HEK293T (cell line): Measurements from ENCODE around the gene FBXL22.

Experiments
- CTCF ChIA-PET: fragments of 350-600 bp; formaldehyde crosslinking; extraction: SDS; loops from one replicate; lab custom pipeline; 2021; ENCODE audit warnings: antibody characterized with exemption, inconsistent platforms; lab: Yijun Ruan, JAX
- POLR2A ChIA-PET: fragments of 350-600 bp; formaldehyde crosslinking; extraction: SDS; loops from one replicate; lab custom pipeline; 2020; ENCODE audit warnings: antibody characterized with exemption, inconsistent platforms; lab: Yijun Ruan, JAX
- DNase-seq: peaks from one replicate; pipeline ENCODE4 v3.0.0; 2012; ENCODE audit warnings: mixed read lengths; ENCODE audit errors: extremely low spot score
- ARNT ChIP-seq: fragments of 450-650 bp; IDR thresholded peaks from 2 replicates; pipeline ENCODE4 v1.6.1; 2017; ENCODE audit warnings: mild to moderate bottlenecking
- BHLHE40 ChIP-seq: fragments of 450-650 bp; IDR thresholded peaks from 2 replicates; pipeline ENCODE4 v1.6.1; 2016; ENCODE audit warnings: mild to moderate bottlenecking, moderate library complexity, borderline replicate concordance
- CTBP1 ChIP-seq: fragments of 450-650 bp; IDR thresholded peaks from 2 replicates; pipeline ENCODE4 v1.6.1; 2016; ENCODE audit warnings: borderline replicate concordance
- ELF4 ChIP-seq: fragments of 450-650 bp; IDR thresholded peaks from 2 replicates; pipeline ENCODE4 v1.6.1; 2017; ENCODE audit warnings: antibody characterized with exemption
- FOXA1 ChIP-seq: fragments of 450-650 bp; IDR thresholded peaks from 2 replicates; pipeline ENCODE4 v1.6.1; 2016; ENCODE audit warnings: mild to moderate bottlenecking
- FOXK2 ChIP-seq: fragments of 450-650 bp; IDR thresholded peaks from 2 replicates; pipeline ENCODE4 v1.6.1; 2016; ENCODE audit warnings: mild to moderate bottlenecking
- FOXM1 ChIP-seq: fragments of 450-650 bp; IDR thresholded peaks from 2 replicates; pipeline ENCODE4 v1.6.1; 2017; ENCODE audit warnings: mild to moderate bottlenecking, borderline replicate concordance
- HDGF ChIP-seq: fragments of 450-650 bp; IDR thresholded peaks from 2 replicates; pipeline ENCODE4 v1.6.1; 2017; ENCODE audit warnings: antibody characterized with exemption, borderline replicate concordance
- L3MBTL2 ChIP-seq: fragments of 450-650 bp; conservative IDR thresholded peaks from 2 replicates; pipeline ENCODE4 v1.6.1; 2016; ENCODE audit warnings: mild to moderate bottlenecking
- LEF1 ChIP-seq: fragments of 450-650 bp; IDR thresholded peaks from 2 replicates; pipeline ENCODE4 v1.6.1; 2017; ENCODE audit warnings: mild to moderate bottlenecking, borderline replicate concordance
- NFRKB ChIP-seq: fragments of 450-650 bp; IDR thresholded peaks from 2 replicates; pipeline ENCODE4 v1.6.1; 2016; ENCODE audit warnings: mild to moderate bottlenecking, moderate library complexity
- SP1 ChIP-seq: fragments of 450-650 bp; IDR thresholded peaks from 2 replicates; pipeline ENCODE4 v1.6.1; 2017
- SUZ12 ChIP-seq: fragments of 450-650 bp; IDR thresholded peaks from 2 replicates; pipeline ENCODE4 v1.6.1; 2016; ENCODE audit warnings: mild to moderate bottlenecking
- TARDBP ChIP-seq: fragments of 450-650 bp; IDR thresholded peaks from 2 replicates; pipeline ENCODE4 v1.6.1; 2016
- ZNF384 ChIP-seq: fragments of 450-650 bp; IDR thresholded peaks from 2 replicates; pipeline ENCODE4 v1.6.1; 2016
- TF ChIP-seq, protein P1 (sequence below): fragments of 450-650 bp; IDR thresholded peaks from 2 replicates; pipeline ENCODE4 v1.6.1; 2016

The FBXL22 gene

GRCh38 chr15:63595065-63595464 is 2.1 kb upstream of the FBXL22 start:
- CTCF ChIA-PET, result no interaction called here
- no peak for DNase-seq
- no peak for TF ChIP-seq ARNT
- TF ChIP-seq SUZ12, result no peak
- TF ChIP-seq HDGF, result no peak
- TF ChIP-seq TARDBP, result no peak
- TF ChIP-seq ZNF384, result no peak
- no peak for TF ChIP-seq FOXK2
- POLR2A ChIA-PET, result no interaction called here

GRCh38 chr15:63595688-63596087 is 1.5 kb upstream of the FBXL22 start:
- CTCF ChIA-PET, result no interaction called here
- DNase-seq, result no peak
- POLR2A ChIA-PET, result no interaction called here
- TF ChIP-seq LEF1, result no peak
- TF ChIP-seq L3MBTL2, result no peak
- TF ChIP-seq ZNF384, result no peak
- TF ChIP-seq ARNT, result no peak
- TF ChIP-seq FOXM1, result no peak
- TF ChIP-seq SP1, result no peak
- no peak for TF ChIP-seq FOXA1
- TF ChIP-seq HDGF, result no peak
- TF ChIP-seq, protein P1, sequence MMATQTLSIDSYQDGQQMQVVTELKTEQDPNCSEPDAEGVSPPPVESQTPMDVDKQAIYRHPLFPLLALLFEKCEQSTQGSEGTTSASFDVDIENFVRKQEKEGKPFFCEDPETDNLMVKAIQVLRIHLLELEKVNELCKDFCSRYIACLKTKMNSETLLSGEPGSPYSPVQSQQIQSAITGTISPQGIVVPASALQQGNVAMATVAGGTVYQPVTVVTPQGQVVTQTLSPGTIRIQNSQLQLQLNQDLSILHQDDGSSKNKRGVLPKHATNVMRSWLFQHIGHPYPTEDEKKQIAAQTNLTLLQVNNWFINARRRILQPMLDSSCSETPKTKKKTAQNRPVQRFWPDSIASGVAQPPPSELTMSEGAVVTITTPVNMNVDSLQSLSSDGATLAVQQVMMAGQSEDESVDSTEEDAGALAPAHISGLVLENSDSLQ, result no peak
- no peak for TF ChIP-seq TARDBP
- TF ChIP-seq CTBP1, result no peak
- no peak for TF ChIP-seq FOXK2

DNA sequence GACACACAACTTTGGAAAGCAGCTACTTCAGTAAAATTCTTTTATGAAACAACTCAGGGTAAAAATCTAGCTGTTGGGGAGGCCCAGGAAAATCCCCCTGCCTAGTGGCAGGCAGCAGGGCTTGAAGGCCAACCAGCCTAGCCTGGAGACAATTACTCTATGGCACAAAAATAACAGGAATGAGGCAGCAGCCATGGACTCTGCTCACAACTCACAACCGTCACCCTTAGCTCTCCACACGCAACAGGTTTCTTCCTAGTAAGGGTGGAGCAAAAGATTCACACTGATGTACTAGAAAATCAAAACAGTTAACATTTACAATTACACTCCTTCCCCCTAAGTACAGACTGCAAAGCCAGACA is 530 bp upstream of the FBXL22 start:
- TF ChIP-seq L3MBTL2 (no peak), FOXK2 (no peak), NFRKB (no peak), CTBP1 (no peak), BHLHE40 (no peak), ARNT (no peak)
- DNase-seq, result no peak
- CTCF ChIA-PET, result interaction anchor here (0.7 kb wide), 1 partner anchor 10 kb away, joined by 3 read pairs; no protein-coding TSS in a partner anchor
- POLR2A ChIA-PET, result no interaction called here

- TF ChIP-seq ELF4, result no peak
- TF ChIP-seq, protein P1, result no peak
- ChIA-PET POLR2A (no interaction called here), CTCF (interaction anchor here (0.6 kb wide), 1 partner anchor 15 kb away, joined by 3 read pairs; no protein-coding TSS in a partner anchor)
- DNase-seq, result no peak
Observed at GRCh38 chr15:63597821-63598220, 634 bp downstream of the FBXL22 start.

DNA sequence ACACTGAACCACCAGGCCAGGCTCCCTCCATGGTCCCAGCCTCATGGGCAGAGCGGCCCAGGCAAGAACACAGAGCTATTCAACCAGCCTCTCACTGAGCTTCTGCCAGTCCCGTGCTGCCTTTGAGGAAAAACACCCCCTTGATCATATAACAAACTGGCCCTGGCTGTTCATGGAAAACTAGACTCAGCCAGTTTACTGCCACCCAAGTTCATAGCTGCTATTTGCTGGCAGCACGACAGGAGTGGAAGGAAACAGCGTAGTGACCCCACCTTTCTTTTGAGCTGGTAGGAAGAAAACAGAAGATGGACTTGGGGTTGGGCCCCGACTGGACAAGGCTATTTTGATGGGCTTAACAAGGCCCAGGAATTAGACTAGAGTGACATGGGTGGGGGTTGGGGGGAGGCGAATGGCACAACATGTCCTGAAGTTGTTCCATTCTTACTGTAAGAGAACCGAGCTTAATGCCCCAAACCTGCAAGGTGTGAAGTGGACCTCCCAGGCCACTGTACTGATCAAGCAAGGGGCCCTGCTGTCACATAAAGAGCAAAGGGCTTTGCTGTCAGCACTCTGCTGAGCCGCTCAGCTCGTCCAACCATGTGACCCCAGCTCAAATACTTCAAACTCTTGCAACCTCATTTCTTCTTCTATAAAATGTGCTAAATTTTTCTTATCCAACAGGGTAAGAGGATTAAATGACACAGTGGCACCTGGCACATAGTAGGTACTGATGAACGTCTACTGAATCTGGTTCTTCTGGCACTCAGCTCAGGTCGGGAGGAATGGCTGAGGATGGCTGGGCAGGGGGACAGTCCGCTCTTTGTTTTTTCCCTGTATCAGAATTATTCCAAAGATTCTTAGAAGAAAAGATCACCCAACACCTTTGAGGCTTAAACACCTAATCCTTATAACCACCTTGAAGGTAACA is 1.6 kb downstream of the FBXL22 start:
- TF ChIP-seq FOXK2 (no peak), CTBP1 (no peak), L3MBTL2 (no peak), ARNT (no peak), SUZ12 (no peak), ELF4 (no peak)
- DNase-seq, result no peak
- ChIA-PET POLR2A (interaction anchor here (0.8 kb wide), 1 partner anchor 132 kb away, joined by 5 read pairs; no protein-coding TSS in a partner anchor), CTCF (interaction anchor here (0.6 to 1.0 kb wide), 2 partner anchors 12 to 15 kb away, joined by 3 to 4 read pairs; no protein-coding TSS in a partner anchor)

DNA sequence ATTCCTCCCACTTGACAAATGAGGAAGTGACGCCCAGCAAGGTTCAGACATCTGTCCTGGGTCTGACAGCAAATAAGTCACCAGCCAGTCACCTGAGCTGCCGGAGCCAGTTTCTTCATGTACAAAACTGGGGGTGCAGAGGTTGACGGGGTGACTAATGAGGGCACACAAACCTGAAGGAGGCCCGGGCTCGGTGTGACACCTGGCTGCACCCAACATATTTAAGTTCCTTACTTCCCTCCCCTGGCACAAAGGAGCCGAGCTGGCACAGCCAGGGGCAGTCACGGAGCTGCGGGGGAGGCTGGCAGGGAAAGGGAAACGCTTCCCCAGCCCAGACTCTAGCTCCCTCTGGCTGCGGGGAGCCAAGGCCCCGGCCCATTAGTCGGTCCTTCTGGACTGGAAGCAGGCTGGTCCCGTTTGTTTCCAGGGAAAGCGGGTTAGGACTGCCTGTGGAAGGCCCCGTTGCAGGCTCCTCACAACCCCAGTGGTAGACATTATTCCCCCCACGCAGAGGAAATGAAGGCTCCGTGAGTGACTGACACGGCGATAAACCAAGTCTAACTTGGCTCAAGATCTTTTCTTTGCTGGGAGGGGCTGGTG is 2.3 kb downstream of the FBXL22 start:
- DNase-seq, result no peak
- CTCF ChIA-PET, result interaction anchor here (1.0 kb wide), 1 partner anchor 11 kb away, joined by 4 read pairs; no protein-coding TSS in a partner anchor
- TF ChIP-seq TARDBP (no peak), ZNF384 (no peak), BHLHE40 (no peak), SUZ12 (no peak), NFRKB (no peak), SP1 (no peak), ARNT (no peak), FOXA1 (no peak), HDGF (no peak), FOXM1 (no peak), L3MBTL2 (no peak), ELF4 (no peak)
- TF ChIP-seq, protein P1, result no peak
- POLR2A ChIA-PET, result interaction anchor here (0.8 to 1.3 kb wide), 2 partner anchors 89 to 133 kb away, joined by 4 to 5 read pairs; no protein-coding TSS in a partner anchor
